Measurements from ENCODE around the gene PRPS2. TPM values are rescaled to one million over a fixed set of nuclear protein-coding genes. Genes with fewer than 3 reads are reported as not detected.

PRPS2 gene
- polyA plus RNA-seq, 3 donors = 8.2 to 19.6 (median 17.3) TPM

DNA sequence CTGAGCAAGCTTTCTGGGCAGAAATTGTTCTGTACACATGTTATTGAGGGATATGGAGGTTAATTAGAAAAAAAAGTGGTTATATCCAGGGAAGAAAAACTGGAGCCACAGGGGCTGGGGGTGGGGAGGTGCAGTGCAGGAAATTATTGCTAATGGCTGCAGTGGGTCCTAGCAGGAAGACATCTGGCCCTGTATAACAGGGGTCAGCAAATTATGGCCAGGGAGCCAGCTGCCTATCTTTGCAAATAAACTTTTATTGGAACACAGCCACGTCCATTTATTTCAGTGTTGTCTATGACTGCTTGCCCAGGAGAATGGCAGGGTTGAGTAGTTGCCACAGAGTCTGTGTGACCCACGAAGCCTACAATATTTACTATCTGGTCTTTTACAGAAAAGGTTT, 23.4 kb upstream of the PRPS2 start:
- Histone ChIP-seq H3K9ac (ENCODE audit: insufficient read depth, low read length, poor library complexity, severe bottlenecking) (no peak overlapping the region), H3K9me3 (replicated peaks in 1 of 2; ENCODE audit: control insufficient read depth in 1 of 2, insufficient read depth in 1 of 2, low read length in 2 of 2) (no peaks in the 10 kb centered on the region), H3K27me3 (ENCODE audit: control insufficient read depth in 2 of 2, insufficient read depth in 2 of 2, low read length in 2 of 2) (peaks cover 9 to 12% of the 10 kb centered on the region in 2 donors), H3K4me2 (replicated peaks; ENCODE audit: extremely low read depth, low read length, poor library complexity, severe bottlenecking) (no peak overlapping the region), H3K36me3 (replicated peaks in 1 of 2; ENCODE audit: control insufficient read depth in 1 of 2, insufficient read depth in 2 of 2, low read length in 2 of 2) (no peaks in the 10 kb centered on the region), H3K79me2 (ENCODE audit: insufficient read depth, low read length) (no peaks in the 10 kb centered on the region), H2AFZ (ENCODE audit: insufficient read depth, low read depth, low read length, poor library complexity, severe bottlenecking) (no peak overlapping the region), H3K4me3 (replicated peaks in 1 of 3; ENCODE audit: low read depth in 2 of 3, low read length in 3 of 3) (no peak overlapping the region), H3K27ac (ENCODE audit: low read depth in 1 of 2, low read length in 2 of 2) (no peak overlapping the region), H4K20me1 (ENCODE audit: insufficient read depth, low read length) (no peaks in the 10 kb centered on the region), H3K4me1 (ENCODE audit: control insufficient read depth in 1 of 2, insufficient read depth in 2 of 2, low read length in 2 of 2) (peaks cover 0 to 3% of the 10 kb centered on the region in 2 donors)
- TF ChIP-seq, protein P1, sequence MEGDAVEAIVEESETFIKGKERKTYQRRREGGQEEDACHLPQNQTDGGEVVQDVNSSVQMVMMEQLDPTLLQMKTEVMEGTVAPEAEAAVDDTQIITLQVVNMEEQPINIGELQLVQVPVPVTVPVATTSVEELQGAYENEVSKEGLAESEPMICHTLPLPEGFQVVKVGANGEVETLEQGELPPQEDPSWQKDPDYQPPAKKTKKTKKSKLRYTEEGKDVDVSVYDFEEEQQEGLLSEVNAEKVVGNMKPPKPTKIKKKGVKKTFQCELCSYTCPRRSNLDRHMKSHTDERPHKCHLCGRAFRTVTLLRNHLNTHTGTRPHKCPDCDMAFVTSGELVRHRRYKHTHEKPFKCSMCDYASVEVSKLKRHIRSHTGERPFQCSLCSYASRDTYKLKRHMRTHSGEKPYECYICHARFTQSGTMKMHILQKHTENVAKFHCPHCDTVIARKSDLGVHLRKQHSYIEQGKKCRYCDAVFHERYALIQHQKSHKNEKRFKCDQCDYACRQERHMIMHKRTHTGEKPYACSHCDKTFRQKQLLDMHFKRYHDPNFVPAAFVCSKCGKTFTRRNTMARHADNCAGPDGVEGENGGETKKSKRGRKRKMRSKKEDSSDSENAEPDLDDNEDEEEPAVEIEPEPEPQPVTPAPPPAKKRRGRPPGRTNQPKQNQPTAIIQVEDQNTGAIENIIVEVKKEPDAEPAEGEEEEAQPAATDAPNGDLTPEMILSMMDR (IDR thresholded peaks at IDR 0.05) = no peak
- intact Hi-C loops (cut with micrococcal nuclease) = no loop called here
- peaks cover 6% of the 10 kb centered on the region for H3K4me1 Mint-ChIP-seq
- DNase-seq = no peak
- H3K9me3 Mint-ChIP-seq = peaks cover 0 to 9% (median 0%) of the 10 kb centered on the region in 7 donors
- H3K4me3 Mint-ChIP-seq = no peak overlapping the region
- peaks cover 6 to 40% (median 11%) of the 10 kb centered on the region in 3 donors for H3K27me3 Mint-ChIP-seq (ENCODE audit: low read depth in 3 of 3)
- H3K27ac Mint-ChIP-seq = no peak overlapping the region
- H3K36me3 Mint-ChIP-seq = no peaks in the 10 kb centered on the region
- no CpG with 5 or more reads among the region's 2 CpGs for WGBS (ENCODE audit: insufficient coverage)

DNA sequence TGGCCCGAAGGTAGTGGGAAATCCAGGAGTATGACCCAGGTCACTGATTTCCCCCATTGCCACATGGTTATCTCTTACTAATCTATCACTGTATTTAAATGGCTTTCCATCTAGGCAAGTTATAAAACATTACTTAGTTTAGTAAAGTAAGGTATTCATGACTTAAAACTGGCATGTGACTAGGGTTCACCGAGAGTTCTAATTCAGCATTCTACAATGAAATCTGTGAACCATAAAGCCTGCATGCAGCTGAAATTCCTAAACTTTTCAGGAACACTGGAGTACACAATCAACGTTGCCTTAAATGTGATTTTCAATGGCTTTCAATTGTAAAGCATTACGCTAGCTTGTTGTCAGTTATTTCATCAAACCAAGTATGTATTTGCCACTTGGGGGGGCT, 22.7 kb upstream of the PRPS2 start:
- no peak overlapping the region for H3K27ac Mint-ChIP-seq
- Histone ChIP-seq H3K27me3 (ENCODE audit: control insufficient read depth in 2 of 2, insufficient read depth in 2 of 2, low read length in 2 of 2) (peaks cover 9 to 12% of the 10 kb centered on the region in 2 donors), H3K36me3 (replicated peaks in 1 of 2; ENCODE audit: control insufficient read depth in 1 of 2, insufficient read depth in 2 of 2, low read length in 2 of 2) (no peaks in the 10 kb centered on the region), H3K9me3 (replicated peaks in 1 of 2; ENCODE audit: control insufficient read depth in 1 of 2, insufficient read depth in 1 of 2, low read length in 2 of 2) (no peaks in the 10 kb centered on the region), H3K27ac (ENCODE audit: low read depth in 1 of 2, low read length in 2 of 2) (no peak overlapping the region), H3K4me3 (replicated peaks in 1 of 3; ENCODE audit: low read depth in 2 of 3, low read length in 3 of 3) (no peak overlapping the region), H3K9ac (ENCODE audit: insufficient read depth, low read length, poor library complexity, severe bottlenecking) (no peak overlapping the region), H3K79me2 (ENCODE audit: insufficient read depth, low read length) (no peaks in the 10 kb centered on the region), H2AFZ (ENCODE audit: insufficient read depth, low read depth, low read length, poor library complexity, severe bottlenecking) (no peak overlapping the region), H3K4me1 (ENCODE audit: control insufficient read depth in 1 of 2, insufficient read depth in 2 of 2, low read length in 2 of 2) (peaks cover 0 to 3% of the 10 kb centered on the region in 2 donors), H3K4me2 (replicated peaks; ENCODE audit: extremely low read depth, low read length, poor library complexity, severe bottlenecking) (no peak overlapping the region), H4K20me1 (ENCODE audit: insufficient read depth, low read length) (no peaks in the 10 kb centered on the region)
- intact Hi-C loops (cut with micrococcal nuclease) = no loop called here
- H3K9me3 Mint-ChIP-seq = peaks cover 0 to 7% (median 0%) of the 10 kb centered on the region in 7 donors
- no CpG with 5 or more reads among the region's 4 CpGs for WGBS (ENCODE audit: insufficient coverage)
- no peaks in the 10 kb centered on the region for H3K36me3 Mint-ChIP-seq
- H3K4me3 Mint-ChIP-seq = no peak overlapping the region
- no peak for DNase-seq
- TF ChIP-seq, protein P1 (IDR thresholded peaks at IDR 0.05) = no peak
- peaks cover 6 to 44% (median 11%) of the 10 kb centered on the region in 3 donors for H3K27me3 Mint-ChIP-seq (ENCODE audit: low read depth in 3 of 3)
- peaks cover 6% of the 10 kb centered on the region for H3K4me1 Mint-ChIP-seq
